Measurements from ENCODE around the gene WFDC1. TPM values are rescaled to one million over a fixed set of nuclear protein-coding genes. Genes with fewer than 3 reads are reported as not detected.

Gene WFDC1
- total RNA-seq, 2 donors from 2014 or later: 0.59 to 3.3 TPM

GRCh38 chr16:84293406-84293805 lies 1.3 kb upstream of the WFDC1 start:
- Histone ChIP-seq H3K9me3 (no peaks in the 10 kb centered on the region), H3K4me3 (no peak overlapping the region), H3K36me3 (no peaks in the 10 kb centered on the region), H3K4me1 (peaks cover 0 to 19% of the 10 kb centered on the region in 2 donors), H3K27ac (no peak overlapping the region), H3K27me3 (no peaks in the 10 kb centered on the region)
- TF ChIP-seq CTCF (IDR thresholded peaks at IDR 0.05): no peak
- DNase-seq (ENCODE audit: low spot score): no peak

GRCh38 chr16:84294117-84294516 lies 561 bp upstream of the WFDC1 start:
- H3K27me3 ChIP-seq: no peaks in the 10 kb centered on the region
- no peaks in the 10 kb centered on the region for H3K36me3 ChIP-seq
- TF ChIP-seq CTCF (IDR thresholded peaks at IDR 0.05): no peak
- H3K4me1 ChIP-seq: peaks cover 0 to 19% of the 10 kb centered on the region in 2 donors
- no peak overlapping the region for H3K27ac ChIP-seq
- no peak for DNase-seq (ENCODE audit: low spot score)
- H3K9me3 ChIP-seq: no peaks in the 10 kb centered on the region
- H3K4me3 ChIP-seq: peak overlapping the region in 1 of 2 donors; percentile 35

- no peak for TF ChIP-seq CTCF (IDR thresholded peaks at IDR 0.05)
- H3K4me3 ChIP-seq: peak overlapping the region; percentile 16 to 35
- H3K9me3 ChIP-seq: no peaks in the 10 kb centered on the region
- DNase-seq (ENCODE audit: low spot score): no peak
- H3K36me3 ChIP-seq: no peaks in the 10 kb centered on the region
- H3K27me3 ChIP-seq: no peaks in the 10 kb centered on the region
- H3K27ac ChIP-seq: peak overlapping the region in 1 of 2 donors; percentile 39
- H3K4me1 ChIP-seq: peaks cover 0 to 19% of the 10 kb centered on the region in 2 donors
These were observed 654 bp downstream of the WFDC1 start for GRCh38 chr16:84295203-84295860.

GRCh38 chr16:84298376-84298899 lies 3.8 kb downstream of the WFDC1 start:
- H3K4me1 ChIP-seq: peaks cover 0 to 24% of the 10 kb centered on the region in 2 donors
- no peak for DNase-seq (ENCODE audit: low spot score)

GRCh38 chr16:84299734-84300440 lies 5.2 kb downstream of the WFDC1 start:
- TF ChIP-seq CTCF (IDR thresholded peaks at IDR 0.05): no peak
- no peaks in the 10 kb centered on the region for H3K36me3 ChIP-seq
- H3K4me1 ChIP-seq: peaks cover 0 to 15% of the 10 kb centered on the region in 2 donors
- H3K27ac ChIP-seq: no peak overlapping the region
- H3K27me3 ChIP-seq: no peaks in the 10 kb centered on the region
- no peaks in the 10 kb centered on the region for H3K9me3 ChIP-seq
- H3K4me3 ChIP-seq: no peak overlapping the region
- no peak for DNase-seq (ENCODE audit: low spot score)

More at GRCh38 chr16:84298376-84298899, 3.8 kb downstream of the WFDC1 start:
- Histone ChIP-seq H3K4me3 (no peak overlapping the region), H3K36me3 (no peaks in the 10 kb centered on the region), H3K9me3 (no peaks in the 10 kb centered on the region), H3K27ac (no peak overlapping the region), H3K27me3 (no peaks in the 10 kb centered on the region)
- TF ChIP-seq CTCF (IDR thresholded peaks at IDR 0.05): no peak
